Activated naive CD4-positive, alpha-beta T cell treated with anti-CD3 and anti-CD28 coated beads, Interleukin-2, amount 50 U/mL, for 72 hours (primary cell): ENCODE measurements around the gene PTPRU. TPM values are rescaled to one million over a fixed set of nuclear protein-coding genes. Genes with fewer than 3 reads are reported as not detected.
A peak's percentile ranks its signal among the peaks of the same experiment; 100 is the strongest.

Experiments
- ATAC-seq, 2 donors: fragments of 150-1000 bp; cut with Tn5 transposase; 2 replicates each; pipeline ENCODE4 v1.10.0; 2021; ENCODE audit warnings: mild to moderate bottlenecking in 2 of 2, moderate library complexity in 2 of 2
- DNase-seq, 2 donors: peaks; one replicate each; pipeline ENCODE4 v3.0.0; 2021 to 2022; ENCODE audit warnings: low spot score in 2 of 2
- H3K27ac Mint-ChIP-seq, 2 donors: one replicate each; pipeline ENCODE4 v1.8.0; 2022; ENCODE audit warnings: mild to moderate bottlenecking in 2 of 2, mixed read lengths in 2 of 2
- H3K36me3 Mint-ChIP-seq, 2 donors: one replicate each; pipeline ENCODE4 v1.8.0; 2022; ENCODE audit warnings: mixed read lengths in 2 of 2
- H3K9me3 Mint-ChIP-seq, 2 donors: one replicate each; pipeline ENCODE4 v1.8.0; 2022; ENCODE audit warnings: mixed read lengths in 2 of 2
- total RNA-seq, 2 donors: library from RNA; stranded (reverse); gene quantifications; one replicate each; pipeline ENCODE4 v1.2.3, GENCODE V29; 2022

PTPRU gene
- total RNA-seq, 2 donors from 2014 or later: 2.0 TPM; not detected in 1

- H3K36me3 Mint-ChIP-seq: no peaks in the 10 kb centered on the region
- H3K27ac Mint-ChIP-seq: no peak overlapping the region
- H3K9me3 Mint-ChIP-seq: no peaks in the 10 kb centered on the region
- DNase-seq (no peak), ATAC-seq (no peak)
Observed at GRCh38 chr1:29270929-29271521, 34.7 kb downstream of the PTPRU start.

- ATAC-seq (no peak), DNase-seq (peak in 1 of 2 donors; percentile 34)
- H3K9me3 Mint-ChIP-seq: no peaks in the 10 kb centered on the region
- H3K36me3 Mint-ChIP-seq: no peaks in the 10 kb centered on the region
- peak overlapping the region in 1 of 2 donors; percentile 30 for H3K27ac Mint-ChIP-seq
Observed at GRCh38 chr1:29271724-29272123, 35.4 kb downstream of the PTPRU start.

GRCh38 chr1:29272147-29272907 is 36.0 kb downstream of the PTPRU start:
- Mint-ChIP-seq H3K27ac (peak overlapping the region in 1 of 2 donors; percentile 39), H3K36me3 (no peaks in the 10 kb centered on the region), H3K9me3 (no peaks in the 10 kb centered on the region)
- ATAC-seq (no peak), DNase-seq (no peak)

- DNase-seq (no peak), ATAC-seq (no peak)
- Mint-ChIP-seq H3K9me3 (no peaks in the 10 kb centered on the region), H3K36me3 (no peaks in the 10 kb centered on the region), H3K27ac (peak overlapping the region in 1 of 2 donors; percentile 48)
Observed at GRCh38 chr1:29275435-29275834, 39.1 kb downstream of the PTPRU start.

- Mint-ChIP-seq H3K27ac (no peak overlapping the region), H3K9me3 (no peaks in the 10 kb centered on the region), H3K36me3 (no peaks in the 10 kb centered on the region)
- ATAC-seq (no peak), DNase-seq (no peak)
Observed at GRCh38 chr1:29278124-29278523, 41.8 kb downstream of the PTPRU start.

GRCh38 chr1:29279406-29279805 is 43.1 kb downstream of the PTPRU start:
- no peak for ATAC-seq
- no peak for DNase-seq
- H3K27ac Mint-ChIP-seq: no peak overlapping the region
- H3K36me3 Mint-ChIP-seq: no peaks in the 10 kb centered on the region
- H3K9me3 Mint-ChIP-seq: no peaks in the 10 kb centered on the region

- no peak for ATAC-seq
- H3K9me3 Mint-ChIP-seq: no peaks in the 10 kb centered on the region
- no peak for DNase-seq
- H3K27ac Mint-ChIP-seq: no peak overlapping the region
- H3K36me3 Mint-ChIP-seq: no peaks in the 10 kb centered on the region
Observed at GRCh38 chr1:29279951-29280391, 43.6 kb downstream of the PTPRU start.

- ATAC-seq (no peak), DNase-seq (no peak)
- Mint-ChIP-seq H3K9me3 (no peaks in the 10 kb centered on the region), H3K36me3 (no peaks in the 10 kb centered on the region), H3K27ac (no peak overlapping the region)
Observed at GRCh38 chr1:29280409-29281131, 44.2 kb downstream of the PTPRU start.

GRCh38 chr1:29281571-29281970 is 45.2 kb downstream of the PTPRU start:
- H3K9me3 Mint-ChIP-seq: no peaks in the 10 kb centered on the region

GRCh38 chr1:29282135-29282923 is 46.0 kb downstream of the PTPRU start:
- Mint-ChIP-seq H3K27ac (no peak overlapping the region), H3K9me3 (no peaks in the 10 kb centered on the region), H3K36me3 (no peaks in the 10 kb centered on the region)
- DNase-seq: no peak
- no peak for ATAC-seq

More at GRCh38 chr1:29281571-29281970, 45.2 kb downstream of the PTPRU start:
- Mint-ChIP-seq H3K27ac (no peak overlapping the region), H3K36me3 (no peaks in the 10 kb centered on the region)
- ATAC-seq: no peak
- no peak for DNase-seq

GRCh38 chr1:29282924-29283803 is 46.8 kb downstream of the PTPRU start:
- ATAC-seq (peak; percentile 33 to 82), DNase-seq (no peak)
- Mint-ChIP-seq H3K36me3 (no peaks in the 10 kb centered on the region), H3K27ac (no peak overlapping the region), H3K9me3 (no peaks in the 10 kb centered on the region)

GRCh38 chr1:29283804-29284195 is 47.5 kb downstream of the PTPRU start:
- Mint-ChIP-seq H3K36me3 (no peaks in the 10 kb centered on the region), H3K27ac (no peak overlapping the region), H3K9me3 (no peaks in the 10 kb centered on the region)
- ATAC-seq (no peak), DNase-seq (no peak)

- Mint-ChIP-seq H3K9me3 (no peaks in the 10 kb centered on the region), H3K27ac (no peak overlapping the region), H3K36me3 (no peaks in the 10 kb centered on the region)
- DNase-seq (no peak), ATAC-seq (no peak)
Observed at GRCh38 chr1:29284286-29284960, 48.1 kb downstream of the PTPRU start.

- DNase-seq (no peak), ATAC-seq (no peak)
- Mint-ChIP-seq H3K36me3 (no peaks in the 10 kb centered on the region), H3K9me3 (no peaks in the 10 kb centered on the region), H3K27ac (no peak overlapping the region)
Observed at GRCh38 chr1:29284961-29285560, 48.7 kb downstream of the PTPRU start.

- H3K27ac Mint-ChIP-seq: no peak overlapping the region
- H3K9me3 Mint-ChIP-seq: no peaks in the 10 kb centered on the region
- H3K36me3 Mint-ChIP-seq: no peaks in the 10 kb centered on the region
- DNase-seq (no peak), ATAC-seq (no peak)
Observed at GRCh38 chr1:29285771-29286170, 49.4 kb downstream of the PTPRU start.
